GM13976 (cell line): Measurements from ENCODE around the gene CAMK1D.
A peak's percentile ranks its signal among the peaks of the same experiment; 100 is the strongest.

Source experiments
- DNase-seq: peaks from one replicate; pipeline ENCODE4 v3.0.0; 2012; ENCODE audit warnings: low spot score
- CTCF ChIP-seq: IDR thresholded peaks from 2 replicates; pipeline ENCODE4 v1.5.1; 2012; ENCODE audit warnings: borderline replicate concordance, mild to moderate bottlenecking; ENCODE audit not compliant: insufficient read depth; ENCODE audit errors: extremely low read depth, missing control alignments, control extremely low read depth
- in situ Hi-C: fragments of 300-500 bp; cut with MboI; formaldehyde crosslinking; loops from one replicate; pipeline ENCODE4 v1.12.0; 2022; ENCODE audit warnings: low sequenced_read_pairs, mixed read lengths, inconsistent platforms; ENCODE audit not compliant: unreplicated experiment

CAMK1D gene

DNA sequence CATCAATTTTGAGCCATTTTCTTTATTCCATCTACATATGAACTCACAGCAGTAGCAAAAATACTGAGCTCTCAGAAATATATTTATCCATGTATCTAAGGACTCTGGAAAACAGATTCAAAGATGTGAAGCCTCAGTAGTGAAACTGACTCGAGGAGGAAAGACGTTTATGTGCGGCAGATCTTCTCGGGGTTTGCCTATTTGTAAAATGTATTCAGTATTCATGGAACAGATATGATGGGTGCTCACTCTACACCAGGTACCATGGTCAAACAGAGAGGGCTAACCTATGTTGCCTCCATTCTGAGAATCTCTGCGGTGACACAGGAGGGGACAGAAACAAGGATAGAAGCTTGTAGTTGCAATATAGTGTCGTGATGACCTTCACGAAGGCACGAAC lies 93.7 kb downstream of the CAMK1D start:
- DNase-seq, result no peak
- in situ Hi-C loops, result no loop called here

DNA sequence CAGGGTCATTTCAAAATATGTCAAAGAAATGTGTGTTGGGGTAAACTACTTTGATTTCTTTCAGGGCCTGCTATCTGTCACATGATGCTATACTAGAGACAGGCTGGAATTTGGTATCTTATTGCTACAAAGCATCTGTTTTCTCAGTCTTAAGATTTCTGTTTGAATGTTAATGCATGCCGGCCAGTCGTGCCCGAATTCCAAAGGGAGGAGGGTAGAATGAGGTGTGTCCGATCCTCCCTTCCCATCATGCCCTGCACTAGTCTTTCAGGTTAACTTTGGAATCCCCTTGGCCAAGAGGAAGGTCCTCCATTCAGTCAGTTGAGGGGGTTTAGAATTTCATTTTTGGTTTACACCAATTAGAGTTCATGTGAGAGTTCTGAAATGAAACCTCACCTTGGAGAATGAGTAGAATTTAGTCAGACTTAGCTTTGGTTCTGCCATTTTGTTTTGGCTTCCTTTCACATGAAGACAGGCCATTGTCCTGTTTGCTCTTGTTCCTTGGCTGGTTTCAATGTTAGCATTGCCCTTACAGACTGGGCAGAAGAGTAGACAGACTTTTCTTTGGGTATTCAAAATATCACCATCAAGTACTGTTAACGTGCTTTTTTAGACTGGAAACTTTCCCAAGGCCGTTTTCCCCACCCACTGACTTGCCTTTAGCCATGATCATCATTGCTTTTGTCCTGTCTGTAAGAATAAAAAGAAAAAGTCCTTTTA lies 95.8 kb downstream of the CAMK1D start:
- TF ChIP-seq CTCF, result no peak
- in situ Hi-C loops, result no loop called here
- no peak for DNase-seq

More for the DNA sequence above, 93.7 kb downstream of the CAMK1D start:
- TF ChIP-seq CTCF, result no peak

DNA sequence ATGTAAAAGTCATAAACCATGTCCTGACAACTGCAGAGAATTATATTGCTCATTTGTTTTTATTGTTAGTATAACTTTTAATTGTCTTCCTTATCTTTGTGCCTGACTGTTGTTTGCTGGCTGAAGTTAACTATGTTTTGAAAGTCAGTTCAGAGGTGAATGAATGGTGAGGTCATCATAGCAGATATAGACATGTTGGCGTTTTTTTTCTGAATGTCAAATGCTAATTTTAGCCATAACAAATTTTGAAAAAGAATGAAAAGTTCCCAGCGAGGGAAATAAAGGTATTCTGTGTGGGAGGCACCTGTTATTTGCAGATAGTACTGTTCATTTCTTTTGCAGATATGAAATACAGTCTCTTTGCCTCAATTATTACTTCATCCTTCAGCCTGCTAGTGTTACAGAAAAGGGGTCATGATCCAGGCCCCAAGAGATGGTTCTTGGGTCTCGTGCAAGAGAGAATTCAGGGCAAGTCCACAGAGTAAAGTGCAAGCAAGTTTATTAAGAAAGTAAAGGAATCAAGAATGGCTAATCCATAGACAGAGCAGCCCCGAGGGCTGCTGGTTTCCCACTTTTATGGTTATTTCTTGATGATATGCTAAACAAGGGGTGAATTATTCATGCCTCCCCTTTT lies 96.5 kb downstream of the CAMK1D start:
- in situ Hi-C loops, result no loop called here
- DNase-seq, result no peak
- no peak for TF ChIP-seq CTCF

DNA sequence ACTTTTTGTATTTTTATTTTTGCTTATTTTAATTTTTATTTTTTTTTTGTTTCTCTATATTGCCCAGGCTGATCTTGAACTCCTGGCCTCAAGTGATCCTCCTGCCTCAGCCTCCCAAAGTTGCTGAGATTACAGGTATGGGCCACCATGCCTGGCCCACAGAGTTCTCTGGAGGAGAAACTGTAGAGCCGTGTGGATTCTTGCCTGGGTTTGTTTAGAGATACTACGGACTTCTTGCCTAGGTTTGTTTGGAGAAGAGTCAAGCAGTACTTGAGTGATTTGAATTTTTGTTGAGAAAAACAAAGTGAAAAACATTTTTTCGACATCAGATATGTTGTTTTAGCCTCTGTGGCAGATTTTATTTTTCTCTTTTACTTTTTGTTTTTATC lies 99.0 kb downstream of the CAMK1D start:
- TF ChIP-seq CTCF, result no peak
- no peak for DNase-seq
- in situ Hi-C loops, result no loop called here

DNA sequence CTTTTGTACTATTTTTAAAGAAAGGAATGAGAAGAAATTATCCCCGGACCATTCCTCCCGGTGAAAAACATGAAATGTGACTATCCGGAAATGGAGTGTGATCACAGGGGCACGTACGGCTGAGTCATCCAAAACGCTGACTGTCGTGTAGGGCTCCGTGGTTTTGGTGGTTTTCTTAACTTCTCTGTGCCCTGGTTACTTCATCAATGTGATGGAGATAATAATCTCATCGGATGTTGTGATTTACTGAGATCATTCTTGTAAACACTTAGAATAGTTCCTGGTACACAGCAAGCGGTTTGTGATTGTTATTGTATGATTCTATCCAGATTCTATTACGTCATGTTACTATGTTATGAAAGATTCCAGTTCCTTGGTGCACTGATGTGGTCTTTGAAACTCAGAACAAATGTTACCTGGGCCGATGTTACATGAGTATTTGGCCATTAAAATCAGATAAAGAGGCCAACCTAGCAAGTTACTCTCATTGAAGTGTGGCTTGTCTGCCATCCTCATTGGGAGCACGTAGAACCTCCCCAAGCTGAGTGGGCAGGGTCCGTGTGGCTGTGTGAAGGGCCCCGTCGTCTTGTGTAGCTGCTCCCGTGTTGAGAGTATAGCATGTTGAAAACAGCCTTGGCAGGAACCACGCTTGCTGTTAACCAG lies 99.5 kb downstream of the CAMK1D start:
- TF ChIP-seq CTCF, result no peak
- DNase-seq, result peak; percentile 64
- in situ Hi-C loops, result no loop called here

DNA sequence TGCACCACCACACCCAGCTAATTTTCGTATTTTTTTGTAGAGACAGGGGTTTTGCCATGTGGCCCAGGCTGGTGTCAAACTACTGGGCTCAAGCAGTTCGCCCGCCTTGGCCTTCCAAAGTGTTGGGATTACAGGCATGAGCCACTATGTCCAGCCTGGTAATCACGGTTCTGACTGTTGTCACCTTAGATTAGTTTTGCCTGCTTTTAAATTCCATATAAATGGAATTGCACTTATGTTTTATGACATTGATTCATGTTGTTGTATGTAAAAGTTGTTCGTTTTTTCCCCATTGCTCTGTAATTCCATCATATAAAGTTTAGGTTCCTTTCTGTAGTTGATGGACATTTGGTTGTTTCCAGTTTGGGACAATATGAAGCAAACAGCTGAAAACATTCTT lies 106.0 kb downstream of the CAMK1D start:
- no peak for DNase-seq
- in situ Hi-C loops, result no loop called here
- no peak for TF ChIP-seq CTCF
